ENCODE results near the gene MEX3C.

MEX3C gene

DNA sequence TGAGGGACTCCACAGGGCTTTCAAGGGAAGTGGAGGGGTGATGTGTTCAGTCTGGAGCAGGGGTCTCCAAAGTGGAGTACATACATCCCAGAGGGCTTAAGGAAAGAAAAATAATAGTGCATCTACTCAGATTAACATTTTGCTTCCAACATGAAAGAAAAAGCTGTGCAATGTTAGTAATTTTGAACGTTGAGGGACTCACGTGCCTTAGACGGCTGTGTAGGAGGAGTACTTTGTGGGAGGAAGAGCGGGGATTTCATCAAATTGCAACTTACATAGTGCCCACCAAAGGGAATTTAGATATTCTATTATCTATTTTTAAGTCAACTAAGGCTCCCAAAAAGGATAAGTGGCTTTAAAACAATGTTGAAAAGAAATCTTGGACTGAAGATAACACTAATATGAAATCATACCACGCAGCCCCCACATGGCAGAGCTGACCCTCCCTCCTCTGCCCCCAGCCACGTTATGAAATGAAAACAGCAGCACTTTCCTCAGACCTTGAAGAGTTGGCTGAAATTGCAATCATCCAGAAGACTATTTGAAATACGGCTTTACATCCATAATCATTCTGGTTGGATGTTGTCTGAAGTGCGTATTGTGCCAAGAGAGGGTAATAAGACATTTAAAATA, 42.9 kb downstream of the MEX3C start:
- no peaks in the 10 kb centered on the region for H3K27me3 Mint-ChIP-seq
- DNase-seq (ENCODE audit: low spot score in 2 of 2) (no peak), ATAC-seq (ENCODE audit: low read depth) (no peak)
- peak overlapping the region; percentile 85 for H3K4me3 Mint-ChIP-seq
- no peaks in the 10 kb centered on the region for H3K9me3 Mint-ChIP-seq
- H3K4me1 Mint-ChIP-seq: peaks cover 34% of the 10 kb centered on the region
- H3K27ac Mint-ChIP-seq: peak overlapping the region; percentile 99
- no peaks in the 10 kb centered on the region for H3K36me3 Mint-ChIP-seq

- H3K27me3 Mint-ChIP-seq: no peaks in the 10 kb centered on the region
- ATAC-seq (ENCODE audit: low read depth): peak; percentile 69
- peaks cover 31% of the 10 kb centered on the region for H3K4me1 Mint-ChIP-seq
- H3K27ac Mint-ChIP-seq: peak overlapping the region; percentile 99
- DNase-seq (ENCODE audit: low spot score in 2 of 2): peak; percentile 55 to 60
- H3K4me3 Mint-ChIP-seq: peak overlapping the region; percentile 85
- no peaks in the 10 kb centered on the region for H3K9me3 Mint-ChIP-seq
- H3K36me3 Mint-ChIP-seq: no peaks in the 10 kb centered on the region
Observed at GRCh38 chr18:51153659-51154371, 43.7 kb downstream of the MEX3C start.

GRCh38 chr18:51151568-51152511, 45.6 kb downstream of the MEX3C start:
- Mint-ChIP-seq H3K27ac (peak overlapping the region; percentile 92), H3K4me1 (peaks cover 29% of the 10 kb centered on the region), H3K9me3 (no peaks in the 10 kb centered on the region), H3K4me3 (peak overlapping the region; percentile 78), H3K27me3 (no peaks in the 10 kb centered on the region), H3K36me3 (no peaks in the 10 kb centered on the region)
- ATAC-seq (ENCODE audit: low read depth): peak; percentile 70
- DNase-seq (ENCODE audit: low spot score in 2 of 2): peak; percentile 46 to 48

DNA sequence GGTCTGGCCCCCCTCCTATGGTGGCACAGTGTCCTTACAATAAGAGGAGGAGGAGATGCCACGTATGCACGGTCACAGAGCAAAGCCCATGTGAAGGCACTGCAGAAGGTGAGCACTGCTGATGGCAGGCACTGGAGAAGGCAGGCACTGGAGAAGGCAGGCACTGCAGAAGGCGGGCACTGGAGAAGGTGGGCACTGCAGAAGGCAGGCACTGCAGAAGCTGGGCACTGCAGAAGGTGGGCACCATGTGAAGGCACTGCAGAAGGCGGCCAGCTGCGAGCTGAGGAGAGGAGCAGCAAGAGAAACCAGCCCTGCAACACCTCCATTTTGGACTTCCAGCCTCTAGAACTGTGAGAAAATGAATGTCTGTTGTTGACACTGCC, 46.3 kb downstream of the MEX3C start:
- H3K4me3 Mint-ChIP-seq: peak overlapping the region; percentile 78
- H3K36me3 Mint-ChIP-seq: no peaks in the 10 kb centered on the region
- H3K9me3 Mint-ChIP-seq: no peaks in the 10 kb centered on the region
- no peaks in the 10 kb centered on the region for H3K27me3 Mint-ChIP-seq
- H3K4me1 Mint-ChIP-seq: peaks cover 29% of the 10 kb centered on the region
- H3K27ac Mint-ChIP-seq: peak overlapping the region; percentile 92
- ATAC-seq (ENCODE audit: low read depth) (no peak), DNase-seq (ENCODE audit: low spot score in 2 of 2) (no peak)

GRCh38 chr18:51150113-51150700, 47.3 kb downstream of the MEX3C start:
- DNase-seq (ENCODE audit: low spot score in 2 of 2): no peak
- Mint-ChIP-seq H3K4me1 (peaks cover 29% of the 10 kb centered on the region), H3K27me3 (no peaks in the 10 kb centered on the region), H3K9me3 (no peaks in the 10 kb centered on the region), H3K36me3 (no peaks in the 10 kb centered on the region), H3K4me3 (no peak overlapping the region), H3K27ac (peak overlapping the region; percentile 68)
- ATAC-seq (ENCODE audit: low read depth): no peak

- Mint-ChIP-seq H3K36me3 (no peaks in the 10 kb centered on the region), H3K4me1 (peaks cover 27% of the 10 kb centered on the region), H3K27ac (peak overlapping the region; percentile 68), H3K4me3 (no peak overlapping the region), H3K9me3 (no peaks in the 10 kb centered on the region), H3K27me3 (no peaks in the 10 kb centered on the region)
- DNase-seq (ENCODE audit: low spot score in 2 of 2) (no peak), ATAC-seq (ENCODE audit: low read depth) (no peak)
Observed at GRCh38 chr18:51149670-51150069, 47.8 kb downstream of the MEX3C start.

DNA sequence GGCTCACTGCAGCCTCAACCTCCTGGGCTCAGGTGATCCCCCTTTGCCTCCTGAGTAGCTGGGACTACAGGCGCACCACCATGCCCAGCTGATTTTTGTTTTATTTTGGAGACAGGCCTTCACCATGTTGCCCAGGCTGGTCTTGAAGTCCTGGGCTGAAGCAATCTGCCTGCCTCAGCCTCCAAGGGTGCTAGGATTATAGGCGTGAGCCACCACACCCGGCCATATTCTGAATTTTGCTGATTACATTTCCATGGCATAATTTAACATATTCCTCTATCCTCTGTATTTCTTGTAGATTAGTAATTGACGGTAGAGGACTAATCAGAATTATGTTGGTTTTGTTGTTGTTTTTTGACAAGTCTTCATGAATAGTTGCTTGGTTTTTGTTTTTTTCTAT, 50.6 kb downstream of the MEX3C start:
- Mint-ChIP-seq H3K4me3 (no peak overlapping the region), H3K9me3 (no peaks in the 10 kb centered on the region), H3K36me3 (no peaks in the 10 kb centered on the region), H3K27ac (no peak overlapping the region), H3K27me3 (no peaks in the 10 kb centered on the region), H3K4me1 (peaks cover 15% of the 10 kb centered on the region)
- no peak for ATAC-seq (ENCODE audit: low read depth)
- no peak for DNase-seq (ENCODE audit: low spot score in 2 of 2)

DNA sequence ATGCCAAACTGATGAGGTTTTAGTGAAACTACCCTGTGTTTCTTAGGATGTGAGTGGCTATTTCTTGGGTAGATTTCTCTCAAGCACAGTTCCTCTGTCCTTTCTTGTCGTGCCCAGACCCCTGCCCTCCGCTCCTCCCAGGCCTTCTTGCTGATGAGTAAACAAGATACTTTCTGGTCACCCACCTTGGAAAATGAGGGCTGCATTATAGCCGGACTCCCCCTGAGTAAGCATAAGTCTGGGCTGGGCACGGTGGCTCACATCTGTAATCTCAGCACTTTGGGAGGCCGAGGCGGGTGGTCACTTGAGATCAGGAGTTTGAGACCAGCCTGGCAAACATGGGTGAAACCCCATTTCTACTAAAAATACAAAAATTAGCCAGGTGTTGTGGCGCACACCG, 58.5 kb downstream of the MEX3C start:
- Mint-ChIP-seq H3K27ac (no peak overlapping the region), H3K27me3 (no peaks in the 10 kb centered on the region), H3K9me3 (no peaks in the 10 kb centered on the region), H3K4me1 (peaks cover 14% of the 10 kb centered on the region), H3K36me3 (no peaks in the 10 kb centered on the region), H3K4me3 (peak overlapping the region; percentile 5)
- ATAC-seq (ENCODE audit: low read depth): no peak
- no peak for DNase-seq (ENCODE audit: low spot score in 2 of 2)

GRCh38 chr18:51137891-51138290, 59.6 kb downstream of the MEX3C start:
- ATAC-seq (ENCODE audit: low read depth) (no peak), DNase-seq (ENCODE audit: low spot score in 2 of 2) (no peak)
- Mint-ChIP-seq H3K9me3 (no peaks in the 10 kb centered on the region), H3K27me3 (no peaks in the 10 kb centered on the region), H3K4me3 (peak overlapping the region; percentile 12), H3K27ac (no peak overlapping the region), H3K36me3 (no peaks in the 10 kb centered on the region), H3K4me1 (peaks cover 14% of the 10 kb centered on the region)

DNA sequence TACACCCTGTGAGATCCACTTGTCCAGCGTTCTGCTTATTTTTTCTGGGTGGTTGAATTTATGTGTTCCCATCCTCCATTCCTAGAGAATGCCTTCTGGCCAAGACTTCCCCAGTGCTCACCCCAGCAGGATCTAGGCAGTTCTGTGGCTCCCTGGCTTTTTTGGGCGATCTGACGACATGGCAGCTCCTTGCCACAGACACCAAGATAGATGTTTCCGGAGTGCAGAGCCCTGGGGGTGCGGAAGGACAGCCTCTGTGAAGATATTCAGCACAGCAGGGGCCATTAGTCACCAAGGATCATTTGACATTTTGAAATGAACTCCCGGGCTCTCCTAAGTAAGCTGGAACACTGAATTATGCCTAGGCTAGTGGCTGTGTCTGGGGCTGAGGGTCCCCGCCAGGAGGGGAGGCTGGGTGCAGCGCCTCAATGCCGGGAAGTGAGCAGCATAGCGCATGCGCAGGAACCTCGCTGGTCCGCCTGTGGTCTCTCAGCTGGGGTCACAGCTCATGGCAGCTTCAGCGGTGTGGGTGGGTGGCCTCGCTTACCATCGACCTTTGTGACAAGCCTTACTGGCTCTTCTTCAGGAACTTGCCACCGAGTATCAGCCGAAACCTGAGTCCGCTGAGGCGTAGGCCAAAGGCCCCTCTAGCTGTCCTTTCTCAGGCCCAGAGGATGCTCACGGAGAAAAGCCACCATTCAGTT, 60.3 kb downstream of the MEX3C start:
- no peak overlapping the region for H3K4me3 Mint-ChIP-seq
- H3K36me3 Mint-ChIP-seq: no peaks in the 10 kb centered on the region
- no peaks in the 10 kb centered on the region for H3K27me3 Mint-ChIP-seq
- H3K4me1 Mint-ChIP-seq: peaks cover 13% of the 10 kb centered on the region
- H3K9me3 Mint-ChIP-seq: no peaks in the 10 kb centered on the region
- no peak overlapping the region for H3K27ac Mint-ChIP-seq
- DNase-seq (ENCODE audit: low spot score in 2 of 2) (no peak), ATAC-seq (ENCODE audit: low read depth) (no peak)

DNA sequence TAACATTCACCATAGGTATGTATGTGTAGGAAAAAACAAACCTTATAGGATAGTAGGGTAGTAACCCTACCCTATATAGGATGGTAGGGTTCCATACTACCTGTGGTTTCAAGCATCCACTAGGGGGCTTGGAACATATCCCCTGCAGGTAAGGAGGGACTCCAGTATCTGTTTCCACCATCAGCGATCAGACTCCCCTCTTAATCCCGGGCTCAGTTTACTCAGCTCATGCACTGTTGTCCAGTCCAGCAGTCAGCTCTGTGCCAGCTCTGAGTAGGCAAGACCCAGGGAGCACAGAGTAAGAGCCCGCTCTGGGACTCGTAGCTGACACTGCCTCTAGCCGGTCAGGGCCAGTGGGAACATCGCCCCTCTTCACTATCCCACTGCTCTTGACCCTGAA, 61.7 kb downstream of the MEX3C start:
- peaks cover 8% of the 10 kb centered on the region for H3K4me1 Mint-ChIP-seq
- no peak overlapping the region for H3K4me3 Mint-ChIP-seq
- no peaks in the 10 kb centered on the region for H3K27me3 Mint-ChIP-seq
- ATAC-seq (ENCODE audit: low read depth): peak; percentile 57
- H3K9me3 Mint-ChIP-seq: no peaks in the 10 kb centered on the region
- no peak for DNase-seq (ENCODE audit: low spot score in 2 of 2)
- H3K27ac Mint-ChIP-seq: no peak overlapping the region
- H3K36me3 Mint-ChIP-seq: no peaks in the 10 kb centered on the region

GRCh38 chr18:51135364-51135763, 62.1 kb downstream of the MEX3C start:
- no peaks in the 10 kb centered on the region for H3K27me3 Mint-ChIP-seq
- H3K4me1 Mint-ChIP-seq: peaks cover 8% of the 10 kb centered on the region
- no peak overlapping the region for H3K4me3 Mint-ChIP-seq
- no peaks in the 10 kb centered on the region for H3K36me3 Mint-ChIP-seq
- H3K27ac Mint-ChIP-seq: no peak overlapping the region
- ATAC-seq (ENCODE audit: low read depth): no peak
- H3K9me3 Mint-ChIP-seq: no peaks in the 10 kb centered on the region
- DNase-seq (ENCODE audit: low spot score in 2 of 2): no peak

DNA sequence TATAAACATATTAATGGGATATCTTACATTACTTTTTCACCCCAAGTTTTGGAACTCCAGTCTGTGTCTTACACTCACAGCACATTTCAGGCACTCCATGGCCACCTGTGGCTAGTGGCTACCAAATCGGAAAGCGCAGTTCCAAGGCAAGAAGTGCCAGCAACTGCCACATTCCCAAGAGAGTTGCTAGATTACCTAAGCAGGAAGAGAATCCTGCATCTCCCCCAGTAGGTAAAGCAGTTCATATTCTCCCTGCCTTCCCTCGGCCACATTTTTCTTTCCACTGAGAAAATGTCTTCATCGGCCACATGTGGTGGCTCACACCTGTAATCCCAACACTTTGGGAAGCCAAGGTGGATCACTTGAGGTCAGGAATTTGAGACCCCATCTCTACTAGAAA, 62.8 kb downstream of the MEX3C start:
- no peaks in the 10 kb centered on the region for H3K9me3 Mint-ChIP-seq
- no peak for ATAC-seq (ENCODE audit: low read depth)
- H3K27ac Mint-ChIP-seq: no peak overlapping the region
- H3K4me1 Mint-ChIP-seq: peaks cover 8% of the 10 kb centered on the region
- no peaks in the 10 kb centered on the region for H3K27me3 Mint-ChIP-seq
- no peak overlapping the region for H3K4me3 Mint-ChIP-seq
- no peak for DNase-seq (ENCODE audit: low spot score in 2 of 2)
- no peaks in the 10 kb centered on the region for H3K36me3 Mint-ChIP-seq

Measured in memory B cell (primary cell).